ENCODE data around the gene MTFMT.

DNA sequence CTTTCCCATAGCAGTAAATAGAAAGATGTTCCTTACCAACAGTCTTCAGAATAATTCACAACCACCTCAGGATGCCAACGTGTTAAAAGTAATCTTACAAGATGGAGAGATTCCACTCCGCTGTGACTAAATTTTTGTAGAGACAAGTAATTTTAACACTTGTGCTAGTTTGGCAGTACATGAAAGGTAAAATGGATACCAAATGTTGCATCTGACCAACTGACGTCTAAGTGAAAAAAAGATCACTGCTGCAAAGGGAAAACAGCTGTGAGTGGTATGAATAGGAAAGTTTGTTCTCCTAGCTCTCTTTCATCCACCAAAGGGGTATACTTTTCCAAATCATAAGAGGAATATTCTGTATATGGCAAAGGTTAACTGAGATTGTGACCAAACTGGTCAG lies 42.3 kb downstream of the MTFMT start:
- TF ChIP-seq ZNF274 (IDR thresholded peaks at IDR 0.05; ENCODE audit: low read depth, low read length) (no peak), POLR2A (IDR thresholded peaks at IDR 0.05; ENCODE audit: borderline replicate concordance, extremely low read depth, insufficient read depth, insufficient read length) (no peak), POLR2AphosphoS5 (IDR thresholded peaks at IDR 0.05; ENCODE audit: low read depth, low read length) (no peak), YY1 (IDR thresholded peaks at IDR 0.05; ENCODE audit: extremely low read depth, insufficient replicate concordance, low read depth, low read length) (no peak)
- TF ChIP-seq, protein P1, sequence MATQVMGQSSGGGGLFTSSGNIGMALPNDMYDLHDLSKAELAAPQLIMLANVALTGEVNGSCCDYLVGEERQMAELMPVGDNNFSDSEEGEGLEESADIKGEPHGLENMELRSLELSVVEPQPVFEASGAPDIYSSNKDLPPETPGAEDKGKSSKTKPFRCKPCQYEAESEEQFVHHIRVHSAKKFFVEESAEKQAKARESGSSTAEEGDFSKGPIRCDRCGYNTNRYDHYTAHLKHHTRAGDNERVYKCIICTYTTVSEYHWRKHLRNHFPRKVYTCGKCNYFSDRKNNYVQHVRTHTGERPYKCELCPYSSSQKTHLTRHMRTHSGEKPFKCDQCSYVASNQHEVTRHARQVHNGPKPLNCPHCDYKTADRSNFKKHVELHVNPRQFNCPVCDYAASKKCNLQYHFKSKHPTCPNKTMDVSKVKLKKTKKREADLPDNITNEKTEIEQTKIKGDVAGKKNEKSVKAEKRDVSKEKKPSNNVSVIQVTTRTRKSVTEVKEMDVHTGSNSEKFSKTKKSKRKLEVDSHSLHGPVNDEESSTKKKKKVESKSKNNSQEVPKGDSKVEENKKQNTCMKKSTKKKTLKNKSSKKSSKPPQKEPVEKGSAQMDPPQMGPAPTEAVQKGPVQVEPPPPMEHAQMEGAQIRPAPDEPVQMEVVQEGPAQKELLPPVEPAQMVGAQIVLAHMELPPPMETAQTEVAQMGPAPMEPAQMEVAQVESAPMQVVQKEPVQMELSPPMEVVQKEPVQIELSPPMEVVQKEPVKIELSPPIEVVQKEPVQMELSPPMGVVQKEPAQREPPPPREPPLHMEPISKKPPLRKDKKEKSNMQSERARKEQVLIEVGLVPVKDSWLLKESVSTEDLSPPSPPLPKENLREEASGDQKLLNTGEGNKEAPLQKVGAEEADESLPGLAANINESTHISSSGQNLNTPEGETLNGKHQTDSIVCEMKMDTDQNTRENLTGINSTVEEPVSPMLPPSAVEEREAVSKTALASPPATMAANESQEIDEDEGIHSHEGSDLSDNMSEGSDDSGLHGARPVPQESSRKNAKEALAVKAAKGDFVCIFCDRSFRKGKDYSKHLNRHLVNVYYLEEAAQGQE (IDR thresholded peaks at IDR 0.05; ENCODE audit: low read depth), result no peak
- TF ChIP-seq, protein P2, sequence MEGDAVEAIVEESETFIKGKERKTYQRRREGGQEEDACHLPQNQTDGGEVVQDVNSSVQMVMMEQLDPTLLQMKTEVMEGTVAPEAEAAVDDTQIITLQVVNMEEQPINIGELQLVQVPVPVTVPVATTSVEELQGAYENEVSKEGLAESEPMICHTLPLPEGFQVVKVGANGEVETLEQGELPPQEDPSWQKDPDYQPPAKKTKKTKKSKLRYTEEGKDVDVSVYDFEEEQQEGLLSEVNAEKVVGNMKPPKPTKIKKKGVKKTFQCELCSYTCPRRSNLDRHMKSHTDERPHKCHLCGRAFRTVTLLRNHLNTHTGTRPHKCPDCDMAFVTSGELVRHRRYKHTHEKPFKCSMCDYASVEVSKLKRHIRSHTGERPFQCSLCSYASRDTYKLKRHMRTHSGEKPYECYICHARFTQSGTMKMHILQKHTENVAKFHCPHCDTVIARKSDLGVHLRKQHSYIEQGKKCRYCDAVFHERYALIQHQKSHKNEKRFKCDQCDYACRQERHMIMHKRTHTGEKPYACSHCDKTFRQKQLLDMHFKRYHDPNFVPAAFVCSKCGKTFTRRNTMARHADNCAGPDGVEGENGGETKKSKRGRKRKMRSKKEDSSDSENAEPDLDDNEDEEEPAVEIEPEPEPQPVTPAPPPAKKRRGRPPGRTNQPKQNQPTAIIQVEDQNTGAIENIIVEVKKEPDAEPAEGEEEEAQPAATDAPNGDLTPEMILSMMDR (IDR thresholded peaks at IDR 0.05 in 2 of 3, conservative IDR thresholded peaks at IDR 0.05 in 1 of 3; ENCODE audit: borderline replicate concordance in 1 of 3, insufficient read depth in 1 of 3, low read depth in 2 of 3, low read length in 2 of 3), result no peak

Data from HCT116 (cell line).